ENCODE results near the gene GAK. TPM values are rescaled to one million over a fixed set of nuclear protein-coding genes. Genes with fewer than 3 reads are reported as not detected.

Gene GAK
- total RNA-seq, 1 donor from 2014 or later = 150 TPM

DNA sequence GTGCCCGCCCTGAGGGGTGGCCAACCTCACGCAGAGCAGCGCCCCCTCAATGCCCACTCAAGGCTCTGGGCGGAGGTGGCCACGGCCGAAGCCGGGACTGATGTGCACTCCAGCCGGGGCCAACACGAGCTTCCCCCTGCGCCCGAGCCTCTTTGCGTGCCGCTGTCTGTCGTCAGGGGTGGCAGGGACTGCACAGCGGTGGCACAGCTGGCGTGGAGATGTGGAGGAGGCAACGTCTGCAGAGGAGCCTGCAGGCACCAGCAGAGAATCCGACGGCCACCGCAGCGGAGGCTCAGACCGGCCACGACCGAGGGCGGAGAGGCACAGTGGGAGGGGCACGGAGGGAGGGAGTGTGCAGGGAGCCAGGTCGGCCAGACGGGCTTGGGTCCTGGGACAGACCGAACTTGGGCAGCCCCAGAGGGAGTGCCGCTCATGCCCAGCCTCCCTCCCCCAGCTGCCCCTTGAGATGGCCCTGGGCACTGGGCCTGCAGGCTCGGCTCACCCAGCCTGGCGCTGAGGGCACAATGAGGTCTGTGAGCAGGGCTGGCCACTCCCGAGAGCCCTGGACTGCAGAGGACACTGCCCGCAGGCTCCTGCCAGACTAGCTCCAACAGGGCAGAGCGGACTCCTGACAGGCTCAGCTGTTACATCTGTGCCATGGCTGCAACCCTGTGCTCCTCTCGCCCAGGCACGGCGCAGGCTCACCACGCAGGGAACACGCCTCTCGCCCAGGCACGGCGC is 59.7 kb downstream of the GAK start:
- no peak for DNase-seq (ENCODE audit: low spot score)

DNA sequence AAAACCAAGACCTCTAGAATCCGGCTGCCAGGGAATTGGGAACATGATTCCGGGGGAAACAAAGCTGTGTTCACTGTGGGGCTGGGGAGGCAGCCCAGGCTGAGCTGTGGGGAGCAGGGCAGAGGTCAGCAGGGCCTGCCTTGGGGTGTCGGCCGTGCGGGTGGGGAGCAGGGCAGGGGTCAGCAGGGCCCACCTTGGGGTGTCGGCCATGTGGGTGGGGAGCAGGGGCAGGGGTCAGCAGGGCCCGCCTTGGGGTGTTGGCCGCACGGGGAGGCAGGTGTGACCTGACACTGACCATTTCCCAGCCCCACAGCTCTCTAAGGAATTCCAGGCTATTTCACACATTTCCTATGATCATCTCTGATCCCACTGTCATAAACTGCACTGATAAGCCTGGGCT is 60.6 kb downstream of the GAK start:
- DNase-seq (ENCODE audit: low spot score) = no peak

DNA sequence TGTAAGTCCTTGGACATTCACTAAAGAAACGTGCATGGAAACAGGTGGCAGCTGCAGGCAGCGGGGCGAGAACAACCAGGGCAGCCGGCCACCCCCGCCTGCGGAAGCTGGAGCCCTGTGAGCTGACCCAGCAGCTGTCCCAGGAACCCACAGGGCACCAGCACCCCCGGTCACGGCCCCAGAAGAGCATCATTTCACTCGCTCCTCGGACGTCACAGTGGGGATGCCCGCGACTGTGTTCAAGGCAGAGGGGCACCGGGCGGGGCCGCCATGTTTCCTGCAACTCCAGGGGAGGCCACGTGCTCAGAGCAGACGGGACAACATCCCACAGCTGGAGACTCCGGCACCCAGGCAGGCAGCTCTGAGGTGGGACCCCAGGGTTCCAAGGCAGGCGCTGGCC is 61.2 kb downstream of the GAK start:
- no peak for DNase-seq (ENCODE audit: low spot score)

DNA sequence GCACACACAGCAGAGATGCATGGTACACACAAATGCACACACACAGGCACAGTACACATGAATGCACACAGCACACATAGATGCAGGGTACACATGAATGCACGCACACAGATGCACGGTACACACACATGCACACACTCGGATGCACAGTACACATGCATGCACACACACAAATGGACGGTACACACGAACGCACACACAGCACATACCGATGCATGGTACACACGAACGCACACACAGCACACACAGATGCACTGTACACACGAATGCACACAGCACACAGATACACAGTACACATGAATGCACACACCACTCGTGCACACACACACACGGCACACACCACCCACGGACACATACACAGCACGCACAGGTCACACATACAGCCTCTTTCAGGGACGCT is 62.3 kb downstream of the GAK start:
- DNase-seq (ENCODE audit: low spot score) = no peak

DNA sequence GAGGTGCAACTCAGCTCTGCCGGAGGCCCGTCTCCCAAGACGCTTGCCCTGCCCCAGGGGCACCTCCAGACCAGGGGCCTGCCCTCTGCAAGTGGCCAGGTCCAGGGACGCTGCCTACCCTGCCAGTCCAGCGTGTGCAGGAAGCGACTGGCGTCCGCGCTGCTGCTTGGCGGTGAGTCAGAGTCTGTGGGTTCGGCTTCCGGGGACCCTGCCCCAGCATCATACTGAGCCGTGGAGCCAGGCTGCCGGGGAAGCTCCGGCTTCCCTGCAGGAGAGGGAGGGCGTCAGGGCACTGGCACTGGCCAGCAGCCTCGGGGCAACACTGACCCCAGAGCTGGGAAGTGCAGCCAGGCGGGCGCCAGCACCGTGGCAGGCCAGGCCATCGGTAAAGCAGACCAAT is 63.7 kb downstream of the GAK start:
- DNase-seq (ENCODE audit: low spot score) = no peak

DNA sequence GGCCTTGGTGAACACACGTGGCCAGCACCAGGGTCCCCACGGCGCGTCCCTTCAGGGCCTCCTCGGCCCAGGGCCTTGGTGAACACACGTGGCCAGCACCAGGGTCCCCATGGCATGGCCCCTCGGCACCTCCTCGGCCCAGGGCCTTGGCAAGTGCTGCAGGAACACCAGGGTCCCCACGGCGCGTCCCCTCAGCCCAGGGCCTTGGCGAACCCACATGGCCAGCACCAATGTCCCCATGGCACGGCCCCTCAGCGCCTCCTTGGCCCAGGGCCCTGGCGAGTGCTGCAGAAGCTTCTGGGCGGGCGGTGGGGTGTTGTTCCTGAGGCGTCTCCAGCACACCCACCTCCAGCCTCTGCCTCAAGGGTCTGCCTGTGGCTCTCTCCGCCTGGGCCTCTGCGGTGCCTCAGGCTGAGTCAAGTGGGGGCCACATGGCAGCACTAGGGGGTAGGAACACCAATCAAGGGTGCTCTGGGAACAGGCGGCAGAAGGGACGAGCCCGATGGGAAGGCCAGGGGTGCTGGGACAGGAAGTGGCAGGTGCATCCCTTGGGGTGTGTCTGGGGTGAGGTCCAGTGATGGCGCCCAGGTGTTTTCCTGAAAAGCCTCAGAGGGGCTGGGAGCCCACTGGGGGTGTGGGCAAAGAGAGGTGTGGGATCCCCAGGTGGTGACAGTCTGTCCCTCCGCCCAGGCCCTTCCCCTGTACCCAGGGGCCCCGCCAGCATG is 64.4 kb downstream of the GAK start:
- DNase-seq (ENCODE audit: low spot score) = no peak

DNA sequence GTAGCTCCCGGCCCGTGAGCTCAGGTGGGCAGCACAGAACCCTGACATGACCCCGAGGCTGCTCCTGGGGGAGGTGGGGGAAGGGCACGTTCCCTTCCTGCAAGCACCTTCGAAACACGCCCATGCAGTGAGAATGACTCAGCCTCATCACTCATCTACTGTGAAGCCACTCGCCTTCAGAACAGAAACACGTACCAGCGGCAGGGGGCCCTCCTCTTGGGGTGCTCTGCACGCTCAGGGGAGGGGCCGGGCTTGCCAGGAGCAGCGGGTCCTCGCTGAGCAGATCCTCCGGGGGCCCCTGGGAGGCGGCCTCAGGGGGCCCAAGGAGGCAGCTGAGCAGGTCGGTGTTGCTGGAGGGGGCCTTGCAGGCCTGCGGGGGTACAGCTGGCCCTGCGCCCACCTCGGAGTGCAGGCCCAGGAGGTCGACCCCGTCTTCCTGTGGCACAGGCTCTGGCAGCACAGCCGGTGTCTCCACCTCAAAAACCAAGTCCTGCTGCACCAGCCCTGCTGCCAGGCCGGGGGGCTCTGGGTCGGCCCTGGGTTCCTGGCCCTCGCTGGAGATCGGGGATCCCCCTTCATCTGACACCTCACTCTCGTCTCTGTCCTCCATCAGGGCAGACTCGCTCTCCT is 65.2 kb downstream of the GAK start:
- DNase-seq (ENCODE audit: low spot score) = no peak

DNA sequence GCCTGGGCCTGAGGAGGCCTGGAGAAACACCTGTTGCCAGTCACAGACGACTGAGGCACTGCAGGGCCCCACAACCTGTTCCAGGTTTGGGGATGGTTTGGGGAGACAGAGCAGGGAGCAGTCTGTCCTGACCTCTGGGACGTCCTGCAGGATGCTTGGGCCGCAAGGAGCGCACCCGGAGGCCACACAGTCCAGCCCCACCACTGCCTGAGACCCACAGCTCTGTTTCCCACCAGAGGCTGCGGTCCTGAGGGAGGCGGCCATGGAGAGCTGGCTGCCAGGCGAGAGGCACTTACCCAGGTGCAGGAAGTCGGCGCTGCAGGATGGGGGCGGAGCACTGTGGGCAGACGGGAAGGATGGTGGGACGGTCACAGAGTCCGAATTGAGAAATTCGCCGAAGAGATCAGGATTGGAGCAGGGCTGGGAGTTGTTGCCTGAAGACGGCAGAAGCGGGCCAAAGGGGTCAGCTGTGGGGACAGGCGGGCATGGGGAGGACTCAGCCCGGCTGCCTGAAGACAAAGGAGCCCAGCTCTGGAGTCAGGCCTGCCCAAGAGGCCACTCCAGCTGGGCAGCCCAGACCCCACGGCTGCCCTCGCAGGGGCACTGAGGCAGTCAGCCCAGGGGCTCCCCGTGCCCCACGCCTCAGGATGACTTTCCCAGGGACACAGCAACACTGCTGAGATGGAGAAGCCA is 65.9 kb downstream of the GAK start:
- DNase-seq (ENCODE audit: low spot score) = no peak

DNA sequence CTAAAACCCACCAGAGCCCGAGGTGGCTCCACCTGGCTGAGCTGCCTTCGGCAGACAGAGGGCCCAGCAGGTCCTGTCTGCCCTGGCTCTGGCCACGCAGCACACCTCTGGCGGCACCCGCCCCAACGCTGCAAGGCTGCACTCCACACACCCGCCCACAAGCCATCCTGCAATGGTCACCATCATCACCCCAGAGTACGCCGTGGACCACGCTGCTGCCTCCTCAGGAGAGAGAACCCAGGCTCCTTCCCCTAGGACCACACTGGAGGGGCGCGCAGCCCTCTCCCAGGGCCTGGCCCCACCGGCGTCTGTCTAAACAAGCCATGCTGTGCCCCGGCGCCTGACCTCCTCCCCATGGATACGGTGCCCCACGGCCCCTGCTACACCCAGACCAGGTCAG is 66.5 kb downstream of the GAK start:
- no peak for DNase-seq (ENCODE audit: low spot score)

DNA sequence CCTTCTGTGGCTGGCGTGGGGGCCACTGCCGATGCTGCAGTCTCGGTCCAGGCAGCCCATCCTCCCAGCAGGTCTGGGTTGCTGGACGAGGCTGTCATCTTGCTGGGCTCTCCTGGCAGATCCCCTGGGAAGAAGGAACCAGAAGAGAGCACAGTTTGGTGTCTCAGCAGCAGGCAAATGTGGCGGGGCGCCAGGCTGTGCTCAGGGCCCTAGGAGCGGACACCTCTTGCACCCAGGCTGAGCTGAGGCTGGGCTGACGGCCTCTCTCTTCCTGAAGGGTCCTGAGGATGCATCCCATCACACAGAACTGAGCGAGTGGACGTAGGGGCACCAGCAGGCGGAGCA is 67.0 kb downstream of the GAK start:
- no peak for DNase-seq (ENCODE audit: low spot score)

DNA sequence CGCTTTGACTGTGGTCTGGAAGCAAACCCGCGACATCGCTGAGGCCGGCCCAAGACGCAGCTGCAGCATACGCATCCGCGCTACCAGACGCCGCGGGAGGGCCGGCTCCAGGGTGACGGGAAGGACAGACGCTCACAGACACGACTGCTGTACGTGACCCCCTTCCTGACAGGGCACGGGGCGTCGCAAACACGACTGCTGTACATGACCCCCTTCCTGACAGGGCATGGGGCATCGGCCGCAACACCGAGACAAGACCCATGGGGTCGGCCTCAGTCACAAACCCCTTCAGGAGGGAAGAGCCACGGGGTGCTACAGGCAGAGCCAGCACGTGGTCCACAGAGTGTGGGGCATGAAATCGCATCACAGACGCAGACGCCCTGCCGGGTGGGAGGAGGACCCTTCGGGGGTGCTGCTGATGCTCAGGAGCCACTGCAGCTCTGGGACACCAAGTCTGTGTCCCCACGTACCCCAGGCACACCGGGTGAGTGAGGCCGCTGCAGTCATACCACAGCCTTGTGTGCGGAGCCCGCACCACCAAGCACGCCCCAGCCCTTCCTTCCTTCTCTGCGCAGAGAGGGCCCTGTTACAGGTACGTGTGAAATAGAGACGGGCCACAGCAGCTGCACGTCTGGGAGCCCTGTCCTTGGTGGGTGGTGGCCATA is 67.5 kb downstream of the GAK start:
- no peak for DNase-seq (ENCODE audit: low spot score)

DNA sequence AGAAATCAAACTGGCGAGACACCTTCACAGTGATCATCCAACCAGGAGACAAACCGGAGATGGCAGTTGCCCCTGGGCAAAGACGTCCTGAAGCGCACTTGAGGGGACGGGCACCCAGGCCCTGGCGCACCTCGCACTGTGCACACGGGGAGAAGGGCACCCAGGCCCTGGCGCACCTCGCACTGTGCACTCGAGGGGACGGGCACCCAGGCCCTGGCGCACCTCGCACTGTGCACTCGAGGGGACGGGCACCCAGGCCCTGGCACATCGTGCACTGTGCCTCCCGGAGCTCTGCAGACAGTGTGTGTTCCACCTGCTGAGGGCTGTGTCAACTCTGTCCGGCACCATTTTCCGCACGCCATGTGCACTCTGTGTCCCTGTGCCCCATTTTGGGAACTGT is 71.6 kb downstream of the GAK start:
- DNase-seq (ENCODE audit: low spot score) = no peak

DNA sequence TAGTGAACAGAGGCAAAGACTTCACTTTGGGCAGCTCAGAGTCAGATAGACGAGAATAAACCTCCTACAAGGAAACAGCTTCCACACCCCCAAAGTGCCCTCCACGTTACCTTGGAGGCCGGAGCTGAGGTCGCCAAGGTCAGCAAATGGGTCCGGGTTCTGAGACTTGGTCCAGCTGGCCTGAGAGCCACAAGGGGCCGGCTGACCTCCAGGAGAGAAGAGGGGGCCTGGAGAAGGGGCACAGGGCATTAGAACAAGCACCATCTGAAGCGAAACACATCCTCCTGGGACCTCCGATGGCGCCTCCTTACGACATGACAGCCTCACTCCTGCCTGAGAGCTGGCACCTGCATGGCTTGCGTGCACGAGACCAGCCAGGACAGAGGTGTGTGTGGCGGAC is 72.6 kb downstream of the GAK start:
- DNase-seq (ENCODE audit: low spot score) = no peak

DNA sequence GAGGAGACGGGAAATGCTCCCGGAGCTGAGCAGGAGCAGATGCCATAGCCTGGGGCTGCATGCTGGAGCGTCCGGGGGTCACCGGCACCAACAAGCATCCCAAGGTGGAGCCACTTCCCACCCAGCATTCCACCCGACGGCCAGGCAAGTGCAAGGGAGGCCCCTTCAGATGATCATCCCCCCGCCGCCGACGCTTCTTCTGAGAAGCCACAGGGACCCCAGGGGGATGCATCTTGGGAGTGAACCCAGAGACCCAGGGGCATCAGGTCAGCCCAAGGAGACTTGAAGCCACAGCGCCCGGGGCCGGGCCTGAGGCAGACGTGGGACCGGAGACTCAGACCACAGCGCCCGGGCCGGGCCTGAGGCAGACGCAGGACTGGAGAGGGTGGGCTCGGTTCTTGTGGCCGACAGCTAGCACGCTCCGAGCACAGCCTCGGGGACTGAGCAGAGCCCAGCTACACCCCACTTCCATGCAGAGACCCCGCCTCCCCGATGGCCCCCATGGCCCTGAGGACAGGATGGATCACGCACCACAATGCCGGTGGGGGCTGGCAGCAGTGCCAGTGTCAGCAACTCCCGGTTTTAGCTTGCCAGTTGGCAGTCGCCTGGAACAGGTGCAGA is 73.2 kb downstream of the GAK start:
- no peak for DNase-seq (ENCODE audit: low spot score)

DNA sequence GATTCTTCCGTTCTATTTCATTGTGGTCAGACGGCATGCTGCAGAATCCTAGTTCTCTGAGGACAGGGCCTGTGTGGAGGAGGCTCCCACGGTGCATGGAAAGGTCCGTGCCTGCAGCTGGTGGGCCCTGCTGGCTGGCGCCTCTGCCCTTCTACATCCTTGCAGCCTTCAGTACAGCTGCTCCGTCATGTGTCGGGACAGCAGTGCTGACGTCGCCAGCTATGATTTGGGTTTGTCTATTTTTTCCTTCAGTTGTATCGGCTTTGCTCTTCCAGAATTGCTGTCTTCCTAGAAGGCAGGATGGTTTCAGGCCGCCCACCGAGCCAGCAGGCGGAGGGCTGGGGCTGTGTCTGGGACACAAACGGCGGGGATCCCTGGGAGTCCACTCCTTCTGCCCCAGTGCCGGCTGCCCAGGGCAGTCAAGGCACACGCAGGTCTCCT is 74.1 kb downstream of the GAK start:
- DNase-seq (ENCODE audit: low spot score) = no peak

DNA sequence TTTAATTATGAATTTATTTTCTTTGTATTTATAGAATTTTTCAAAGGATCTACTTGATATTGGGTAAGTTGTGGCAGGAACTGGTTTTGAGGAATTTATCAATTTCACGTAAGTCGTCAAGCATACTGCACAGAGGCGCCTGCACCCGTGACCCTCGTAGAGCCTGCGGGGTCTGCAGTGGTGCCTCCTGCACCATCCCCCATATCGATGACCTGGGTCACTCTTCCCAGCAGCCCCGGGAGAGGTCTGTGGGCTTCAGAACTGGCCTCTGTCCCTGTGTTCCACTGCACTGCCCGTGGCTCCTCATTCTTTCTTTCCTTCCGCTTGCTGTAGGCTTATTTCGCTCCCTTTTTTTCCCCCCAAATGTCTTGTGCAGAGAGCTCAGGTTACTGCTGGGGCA is 74.7 kb downstream of the GAK start:
- DNase-seq (ENCODE audit: low spot score) = no peak

DNA sequence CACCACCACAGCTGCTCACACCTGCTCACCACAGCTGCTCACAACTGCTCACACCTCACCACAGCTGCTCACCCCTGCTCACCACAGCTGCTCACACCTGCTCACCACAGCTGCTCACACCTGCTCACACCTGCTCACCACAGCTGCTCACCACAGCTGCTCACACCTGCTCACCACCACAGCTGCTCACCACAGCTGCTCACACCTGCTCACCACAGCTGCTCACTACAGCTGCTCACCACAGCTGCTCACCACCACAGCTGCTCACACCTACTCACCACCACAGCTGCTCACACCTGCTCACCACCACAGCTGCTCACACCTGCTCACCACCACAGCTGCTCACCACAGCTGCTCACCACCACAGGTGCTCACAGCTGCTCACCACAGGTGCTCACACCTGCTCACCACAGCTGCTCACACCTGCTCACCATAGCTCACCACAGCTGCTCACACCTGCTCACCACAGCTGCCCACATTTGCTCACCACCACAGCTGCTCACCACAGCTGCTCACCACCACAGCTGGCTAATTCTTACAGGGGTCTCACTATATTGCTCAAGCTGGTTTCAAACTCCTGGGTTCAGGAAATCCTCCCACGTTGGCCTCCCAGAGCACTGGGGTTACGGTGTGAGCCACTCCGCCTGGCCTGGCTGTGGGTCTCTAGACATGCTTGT is 75.8 kb downstream of the GAK start:
- no peak for DNase-seq (ENCODE audit: low spot score)

DNA sequence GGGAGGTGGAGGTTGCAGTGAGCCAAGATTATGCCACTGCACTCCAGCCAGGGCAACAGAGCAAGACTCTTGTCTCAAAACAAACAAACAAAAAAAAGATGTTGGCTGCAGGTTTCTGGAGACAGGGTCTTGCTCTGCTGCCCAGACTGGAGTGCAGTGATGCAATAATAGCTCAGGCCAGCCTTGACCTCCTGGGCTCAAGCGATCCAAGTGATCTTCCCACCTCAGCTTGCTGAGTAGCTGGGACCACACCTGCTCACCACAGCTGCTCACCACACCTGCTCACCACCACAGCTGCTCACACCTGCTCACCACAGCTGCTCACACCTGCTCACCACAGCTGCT is 76.3 kb downstream of the GAK start:
- no peak for DNase-seq (ENCODE audit: low spot score)

DNA sequence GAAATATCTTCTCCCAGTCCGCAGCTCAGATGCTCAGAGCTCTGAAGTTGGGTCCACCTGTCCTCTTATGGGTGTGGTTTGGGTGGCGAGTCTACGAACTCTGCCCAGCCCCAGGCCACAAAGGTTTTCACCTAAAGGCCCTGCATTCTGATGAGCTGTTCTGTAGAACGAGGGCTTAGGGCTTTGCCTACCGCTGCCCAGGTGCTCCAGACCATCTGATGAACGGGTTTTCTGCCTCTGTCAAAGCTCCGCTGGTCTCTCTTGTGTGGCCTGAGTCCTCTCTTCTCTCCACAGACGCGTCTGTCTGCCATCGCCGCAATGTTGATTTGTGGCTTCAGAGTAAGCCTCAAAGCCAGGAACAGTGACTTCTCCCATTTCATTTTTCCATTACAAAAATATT is 77.8 kb downstream of the GAK start:
- no peak for DNase-seq (ENCODE audit: low spot score)

DNA sequence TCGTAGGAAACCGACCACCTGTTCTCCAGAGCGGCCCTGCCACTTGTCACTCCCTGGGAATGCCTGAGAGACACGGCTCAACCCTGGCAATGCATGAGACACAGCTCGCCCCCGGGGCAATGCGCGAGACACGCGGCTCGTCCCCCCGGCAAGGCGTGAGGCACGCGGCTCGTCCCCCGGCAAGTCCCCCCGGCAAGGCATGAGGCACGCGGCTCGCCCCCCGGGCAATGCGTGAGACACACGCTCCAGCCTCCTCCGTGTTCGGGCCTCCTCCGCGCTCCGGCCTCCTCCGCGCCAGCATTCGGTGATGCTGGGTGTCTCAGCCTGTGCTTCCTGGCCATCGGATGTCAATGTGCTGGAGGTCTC is 78.7 kb downstream of the GAK start:
- no peak for DNase-seq (ENCODE audit: low spot score)

DNA sequence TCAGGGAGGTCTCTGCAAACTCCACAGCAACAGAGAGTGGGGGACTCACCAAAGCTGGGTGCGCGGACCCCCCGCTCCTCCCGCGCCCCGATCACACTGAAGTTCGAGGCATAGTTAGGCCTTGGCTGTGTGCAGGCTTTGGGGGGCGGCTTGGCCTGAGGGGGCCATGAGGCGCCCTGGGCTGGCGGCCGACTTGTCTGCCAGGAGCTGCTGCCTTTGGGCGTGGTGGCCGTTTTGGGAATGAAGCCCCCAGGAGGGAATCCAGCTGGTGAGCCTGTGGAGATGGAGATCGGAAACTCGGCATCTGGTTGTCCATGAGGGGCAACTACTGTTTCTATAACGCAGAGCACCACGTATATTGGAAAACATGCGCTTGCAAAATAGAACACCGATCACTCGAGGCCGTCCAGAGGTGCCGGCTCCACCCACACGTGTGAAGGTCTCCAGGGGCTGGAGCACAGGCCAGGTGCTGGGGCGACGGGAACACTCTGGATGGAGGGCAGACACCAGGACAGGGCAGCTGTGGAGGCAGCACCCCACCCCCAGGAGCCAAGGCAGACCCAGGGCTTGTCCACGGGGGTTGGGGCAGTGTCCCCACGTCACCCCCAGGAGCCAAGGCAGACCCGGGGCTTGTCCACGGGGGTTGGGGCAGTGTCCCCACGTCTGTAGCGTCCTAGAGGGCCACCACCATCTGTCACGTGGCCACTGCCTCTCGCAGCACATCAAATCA is 80.2 kb downstream of the GAK start:
- no peak for DNase-seq (ENCODE audit: low spot score)
